Measurements from ENCODE around the gene RHBDD1. TPM values are rescaled to one million over a fixed set of nuclear protein-coding genes. Genes with fewer than 3 reads are reported as not detected.
"Not testable (repeated sequence)": the region's sequence is repeated elsewhere in the genome, so short reads cannot be mapped to it uniquely, and the experiment has no call there.

Gene RHBDD1
- total RNA-seq, 1 donor from 2014 or later: 34.9 TPM

- Mint-ChIP-seq H3K4me3 (no peak overlapping the region), H3K27ac (no peak overlapping the region), H3K36me3 (peaks cover 31% of the 10 kb centered on the region), H3K9me3 (no peaks in the 10 kb centered on the region), H3K27me3 (no peaks in the 10 kb centered on the region), H3K4me1 (ENCODE audit: unreplicated experiment) (peaks cover 28% of the 10 kb centered on the region)
- TF ChIP-seq, protein P1, sequence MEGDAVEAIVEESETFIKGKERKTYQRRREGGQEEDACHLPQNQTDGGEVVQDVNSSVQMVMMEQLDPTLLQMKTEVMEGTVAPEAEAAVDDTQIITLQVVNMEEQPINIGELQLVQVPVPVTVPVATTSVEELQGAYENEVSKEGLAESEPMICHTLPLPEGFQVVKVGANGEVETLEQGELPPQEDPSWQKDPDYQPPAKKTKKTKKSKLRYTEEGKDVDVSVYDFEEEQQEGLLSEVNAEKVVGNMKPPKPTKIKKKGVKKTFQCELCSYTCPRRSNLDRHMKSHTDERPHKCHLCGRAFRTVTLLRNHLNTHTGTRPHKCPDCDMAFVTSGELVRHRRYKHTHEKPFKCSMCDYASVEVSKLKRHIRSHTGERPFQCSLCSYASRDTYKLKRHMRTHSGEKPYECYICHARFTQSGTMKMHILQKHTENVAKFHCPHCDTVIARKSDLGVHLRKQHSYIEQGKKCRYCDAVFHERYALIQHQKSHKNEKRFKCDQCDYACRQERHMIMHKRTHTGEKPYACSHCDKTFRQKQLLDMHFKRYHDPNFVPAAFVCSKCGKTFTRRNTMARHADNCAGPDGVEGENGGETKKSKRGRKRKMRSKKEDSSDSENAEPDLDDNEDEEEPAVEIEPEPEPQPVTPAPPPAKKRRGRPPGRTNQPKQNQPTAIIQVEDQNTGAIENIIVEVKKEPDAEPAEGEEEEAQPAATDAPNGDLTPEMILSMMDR (conservative IDR thresholded peaks at IDR 0.05): no peak
- DNase-seq (ENCODE audit: extremely low spot score, unreplicated experiment): no peak
Observed at GRCh38 chr2:226839161-226839560, 3.3 kb downstream of the RHBDD1 start.

DNA sequence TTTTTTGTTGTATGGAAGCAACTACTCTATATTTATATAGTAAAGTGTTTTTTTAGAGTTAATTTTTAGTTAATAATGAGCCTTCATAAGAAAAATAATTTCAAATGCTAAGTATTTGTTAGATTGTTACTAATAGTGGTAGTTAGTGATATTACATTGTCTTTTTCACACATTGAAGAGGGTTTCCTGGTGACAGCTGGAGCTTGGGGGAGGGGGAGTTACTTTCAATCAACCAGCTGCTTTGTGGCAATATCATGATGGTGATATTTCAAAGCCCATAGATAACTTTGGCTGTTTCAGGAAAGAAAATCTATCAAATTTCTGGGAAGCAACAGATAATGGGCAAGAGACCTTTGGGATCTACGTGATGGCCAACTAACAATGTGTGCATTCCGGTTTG, 4.1 kb downstream of the RHBDD1 start:
- Mint-ChIP-seq H3K36me3 (peaks cover 31% of the 10 kb centered on the region), H3K27ac (no peak overlapping the region), H3K4me3 (no peak overlapping the region)

DNA sequence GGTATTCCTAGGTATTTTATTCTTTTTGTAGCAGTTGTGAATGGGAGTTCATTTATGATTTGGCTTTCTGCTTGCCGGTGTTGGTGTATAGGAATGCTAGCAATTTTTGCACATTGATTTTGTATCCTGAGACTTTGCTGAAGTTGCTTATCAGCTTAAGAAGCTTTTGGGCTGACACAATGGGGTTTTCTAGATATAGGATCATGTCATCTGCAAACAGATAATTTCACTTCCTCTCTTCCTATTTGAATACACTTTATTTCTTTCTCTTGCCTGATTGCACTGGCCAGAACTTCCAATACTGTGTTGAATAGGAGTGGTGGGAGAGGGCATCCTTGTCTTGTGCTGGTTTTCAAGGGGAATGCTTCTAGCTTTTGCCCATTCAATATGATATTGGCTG, 7.1 kb downstream of the RHBDD1 start:
- H3K4me3 Mint-ChIP-seq: not testable (repeated sequence)
- peaks cover 12% of the 10 kb centered on the region for H3K4me1 Mint-ChIP-seq (ENCODE audit: unreplicated experiment)
- peaks cover 28% of the 10 kb centered on the region for H3K36me3 Mint-ChIP-seq

More for the DNA sequence above, 4.1 kb downstream of the RHBDD1 start:
- DNase-seq (ENCODE audit: extremely low spot score, unreplicated experiment): no peak
- TF ChIP-seq, protein P1 (conservative IDR thresholded peaks at IDR 0.05): no peak
- H3K27me3 Mint-ChIP-seq: no peaks in the 10 kb centered on the region
- peaks cover 28% of the 10 kb centered on the region for H3K4me1 Mint-ChIP-seq (ENCODE audit: unreplicated experiment)
- no peaks in the 10 kb centered on the region for H3K9me3 Mint-ChIP-seq

DNA sequence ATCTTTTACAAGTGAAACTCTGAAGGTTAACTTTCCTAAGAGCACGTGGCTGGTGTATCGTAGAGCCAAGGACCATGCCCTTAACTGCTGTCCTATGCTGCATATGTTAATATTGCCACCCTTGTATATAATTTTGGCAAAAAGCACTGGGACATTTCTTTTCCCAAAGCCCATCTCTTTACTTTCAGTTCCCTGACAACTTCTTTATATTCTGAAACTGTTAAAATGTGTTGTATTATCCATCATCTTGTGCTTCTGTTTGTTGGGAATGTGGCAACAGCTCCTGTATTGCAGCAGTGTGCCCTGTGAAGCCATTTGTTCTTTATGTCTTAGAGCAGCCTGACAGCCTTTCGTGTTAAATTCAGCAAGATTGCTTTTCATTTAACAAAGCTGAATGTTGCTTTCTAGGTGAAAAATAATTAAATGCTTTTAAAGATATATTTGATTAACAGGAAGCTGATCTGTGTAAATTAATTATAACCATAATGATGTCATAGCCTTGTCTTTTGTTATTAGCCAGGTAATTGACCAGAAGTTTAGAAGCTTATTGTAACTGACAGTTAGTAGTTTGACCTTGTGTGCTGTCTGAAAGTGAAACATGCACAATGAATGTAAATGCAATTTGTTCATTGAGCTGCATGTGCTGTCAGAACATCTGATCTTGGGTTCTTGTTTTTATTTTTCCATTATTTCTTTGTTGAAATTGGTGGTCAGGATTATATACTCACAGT, 9.7 kb downstream of the RHBDD1 start:
- TF ChIP-seq, protein P1 (conservative IDR thresholded peaks at IDR 0.05): no peak
- H3K36me3 Mint-ChIP-seq: peaks cover 25% of the 10 kb centered on the region
- no peaks in the 10 kb centered on the region for H3K4me1 Mint-ChIP-seq (ENCODE audit: unreplicated experiment)
- H3K27me3 Mint-ChIP-seq: no peaks in the 10 kb centered on the region
- H3K4me3 Mint-ChIP-seq: no peak overlapping the region
- H3K27ac Mint-ChIP-seq: no peak overlapping the region
- no peak for DNase-seq (ENCODE audit: extremely low spot score, unreplicated experiment)
- H3K9me3 Mint-ChIP-seq: no peaks in the 10 kb centered on the region

More for the DNA sequence above, 7.1 kb downstream of the RHBDD1 start:
- H3K9me3 Mint-ChIP-seq; DNase-seq (ENCODE audit: extremely low spot score, unreplicated experiment); H3K27me3 Mint-ChIP-seq; H3K27ac Mint-ChIP-seq: not testable (repeated sequence)

GRCh38 chr2:226847090-226847489, 11.2 kb downstream of the RHBDD1 start:
- TF ChIP-seq, protein P1 (conservative IDR thresholded peaks at IDR 0.05): no peak
- no peak for DNase-seq (ENCODE audit: extremely low spot score, unreplicated experiment)
- H3K4me1 Mint-ChIP-seq (ENCODE audit: unreplicated experiment): no peaks in the 10 kb centered on the region
- H3K9me3 Mint-ChIP-seq: no peaks in the 10 kb centered on the region
- no peak overlapping the region for H3K27ac Mint-ChIP-seq
- peaks cover 18% of the 10 kb centered on the region for H3K36me3 Mint-ChIP-seq
- no peaks in the 10 kb centered on the region for H3K27me3 Mint-ChIP-seq
- no peak overlapping the region for H3K4me3 Mint-ChIP-seq

GRCh38 chr2:226847511-226847910, 11.7 kb downstream of the RHBDD1 start:
- no peak overlapping the region for H3K4me3 Mint-ChIP-seq
- peaks cover 14% of the 10 kb centered on the region for H3K36me3 Mint-ChIP-seq
- no peaks in the 10 kb centered on the region for H3K4me1 Mint-ChIP-seq (ENCODE audit: unreplicated experiment)
- no peak for DNase-seq (ENCODE audit: extremely low spot score, unreplicated experiment)
- TF ChIP-seq, protein P1 (conservative IDR thresholded peaks at IDR 0.05): no peak
- no peak overlapping the region for H3K27ac Mint-ChIP-seq
- H3K27me3 Mint-ChIP-seq: no peaks in the 10 kb centered on the region
- H3K9me3 Mint-ChIP-seq: no peaks in the 10 kb centered on the region
